ENCODE results near the gene A3GALT2.

The A3GALT2 gene

DNA sequence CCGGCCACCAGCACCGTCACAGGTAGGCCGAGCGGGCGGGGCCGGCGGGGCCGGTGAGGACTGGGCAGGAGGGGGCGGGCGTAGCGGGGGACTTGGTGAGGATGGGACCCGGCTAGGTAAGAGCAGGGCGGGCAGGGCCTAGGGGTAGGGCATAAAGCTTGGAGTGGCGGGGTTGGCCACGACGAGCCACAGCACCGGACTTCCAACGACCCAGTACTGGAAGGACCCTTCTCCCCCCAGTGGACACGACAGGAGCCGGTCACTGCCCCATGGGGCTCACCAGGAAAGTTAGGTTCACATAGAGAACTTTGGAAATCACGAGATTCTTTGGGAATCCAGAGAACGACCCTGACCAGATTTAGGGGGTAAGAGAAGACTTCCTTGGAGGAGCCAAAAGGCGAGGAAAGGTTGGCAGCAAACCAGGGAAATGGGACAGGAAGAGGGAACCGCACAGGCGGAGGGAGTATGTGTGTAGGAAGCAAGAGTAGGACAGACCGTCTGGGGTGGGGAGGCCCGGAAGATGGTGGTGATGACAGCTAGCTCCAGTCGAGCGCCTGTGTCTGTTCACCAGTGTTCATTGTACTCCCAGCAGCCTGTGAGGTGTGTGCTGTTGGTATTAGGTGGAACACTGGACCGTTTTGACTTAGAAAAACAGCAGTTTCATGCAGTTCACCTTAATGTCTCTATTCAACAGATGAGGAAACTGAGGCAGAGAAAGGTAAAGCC lies 44.2 kb downstream of the A3GALT2 start:
- H3K9me3 ChIP-seq (ENCODE audit: control insufficient read depth, insufficient read depth, low read depth, low read length), result no peaks in the 10 kb centered on the region

DNA sequence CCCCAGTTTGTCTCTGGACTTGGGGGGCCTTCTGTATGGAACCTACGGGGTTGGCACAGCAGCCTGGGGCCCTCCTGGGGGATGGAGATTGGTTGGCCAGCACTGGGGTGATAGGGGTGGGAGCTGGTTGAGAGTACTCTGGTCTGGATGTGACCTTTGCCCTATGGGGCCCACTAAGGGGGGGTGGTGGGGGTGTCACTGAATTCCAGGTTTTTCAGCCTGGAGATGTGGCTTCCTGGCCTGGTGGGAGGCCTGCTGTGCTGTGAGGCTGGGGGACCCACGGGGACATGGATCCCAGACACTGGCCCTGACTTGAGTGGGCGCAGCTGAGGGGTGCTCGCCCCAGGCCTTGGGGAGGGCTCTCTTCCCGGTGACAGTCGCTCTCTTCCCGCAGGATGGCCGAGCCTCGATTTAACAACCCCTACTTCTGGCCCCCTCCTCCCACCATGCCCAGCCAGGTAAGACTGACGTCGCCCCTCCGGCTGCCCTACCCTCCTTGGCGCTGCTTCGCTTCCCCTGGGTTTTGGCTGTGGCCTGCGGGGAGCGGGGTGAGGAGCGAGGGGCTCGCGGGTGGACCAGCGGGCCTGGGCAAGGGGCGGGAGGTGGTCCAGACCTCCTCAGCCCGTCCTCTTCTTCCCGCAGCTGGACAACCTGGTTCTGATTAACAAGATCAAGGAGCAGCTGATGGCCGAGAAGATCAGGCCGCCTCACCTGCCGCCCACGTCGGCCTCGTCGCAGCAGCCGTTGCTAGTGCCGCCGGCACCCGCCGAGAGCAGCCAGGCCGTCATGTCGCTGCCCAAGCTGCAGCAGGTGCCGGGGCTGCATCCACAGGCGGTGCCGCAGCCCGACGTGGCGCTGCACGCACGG lies 45.0 kb downstream of the A3GALT2 start:
- H3K27ac ChIP-seq (ENCODE audit: extremely low read depth, low read depth, low read length), result no peak overlapping the region
- H3K36me3 ChIP-seq (ENCODE audit: control insufficient read depth in 2 of 2, insufficient read depth in 1 of 2, low read length in 2 of 2), result peaks cover 0 to 25% of the 10 kb centered on the region in 2 experiments; a peak in 2 of 3 replicates
- H3K4me1 ChIP-seq (ENCODE audit: control insufficient read depth, insufficient read depth, low read length), result no peaks in the 10 kb centered on the region
- no peak overlapping the region for H3K4me3 ChIP-seq (ENCODE audit: low read depth, low read length)
- TF ChIP-seq, protein P1, sequence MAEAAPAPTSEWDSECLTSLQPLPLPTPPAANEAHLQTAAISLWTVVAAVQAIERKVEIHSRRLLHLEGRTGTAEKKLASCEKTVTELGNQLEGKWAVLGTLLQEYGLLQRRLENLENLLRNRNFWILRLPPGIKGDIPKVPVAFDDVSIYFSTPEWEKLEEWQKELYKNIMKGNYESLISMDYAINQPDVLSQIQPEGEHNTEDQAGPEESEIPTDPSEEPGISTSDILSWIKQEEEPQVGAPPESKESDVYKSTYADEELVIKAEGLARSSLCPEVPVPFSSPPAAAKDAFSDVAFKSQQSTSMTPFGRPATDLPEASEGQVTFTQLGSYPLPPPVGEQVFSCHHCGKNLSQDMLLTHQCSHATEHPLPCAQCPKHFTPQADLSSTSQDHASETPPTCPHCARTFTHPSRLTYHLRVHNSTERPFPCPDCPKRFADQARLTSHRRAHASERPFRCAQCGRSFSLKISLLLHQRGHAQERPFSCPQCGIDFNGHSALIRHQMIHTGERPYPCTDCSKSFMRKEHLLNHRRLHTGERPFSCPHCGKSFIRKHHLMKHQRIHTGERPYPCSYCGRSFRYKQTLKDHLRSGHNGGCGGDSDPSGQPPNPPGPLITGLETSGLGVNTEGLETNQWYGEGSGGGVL (tag by site-specific recombination; IDR thresholded peaks at IDR 0.05), result no peak
- TF ChIP-seq, protein P2, sequence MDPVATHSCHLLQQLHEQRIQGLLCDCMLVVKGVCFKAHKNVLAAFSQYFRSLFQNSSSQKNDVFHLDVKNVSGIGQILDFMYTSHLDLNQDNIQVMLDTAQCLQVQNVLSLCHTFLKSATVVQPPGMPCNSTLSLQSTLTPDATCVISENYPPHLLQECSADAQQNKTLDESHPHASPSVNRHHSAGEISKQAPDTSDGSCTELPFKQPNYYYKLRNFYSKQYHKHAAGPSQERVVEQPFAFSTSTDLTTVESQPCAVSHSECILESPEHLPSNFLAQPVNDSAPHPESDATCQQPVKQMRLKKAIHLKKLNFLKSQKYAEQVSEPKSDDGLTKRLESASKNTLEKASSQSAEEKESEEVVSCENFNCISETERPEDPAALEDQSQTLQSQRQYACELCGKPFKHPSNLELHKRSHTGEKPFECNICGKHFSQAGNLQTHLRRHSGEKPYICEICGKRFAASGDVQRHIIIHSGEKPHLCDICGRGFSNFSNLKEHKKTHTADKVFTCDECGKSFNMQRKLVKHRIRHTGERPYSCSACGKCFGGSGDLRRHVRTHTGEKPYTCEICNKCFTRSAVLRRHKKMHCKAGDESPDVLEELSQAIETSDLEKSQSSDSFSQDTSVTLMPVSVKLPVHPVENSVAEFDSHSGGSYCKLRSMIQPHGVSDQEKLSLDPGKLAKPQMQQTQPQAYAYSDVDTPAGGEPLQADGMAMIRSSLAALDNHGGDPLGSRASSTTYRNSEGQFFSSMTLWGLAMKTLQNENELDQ (tag by site-specific recombination; IDR thresholded peaks at IDR 0.05; ENCODE audit: low read depth), result no peak
- TF ChIP-seq ZNF174 (tag by site-specific recombination; IDR thresholded peaks at IDR 0.05) (no peak), SETDB1 (IDR thresholded peaks at IDR 0.05; ENCODE audit: insufficient read length, low read length) (no peak), KLF16 (tag by site-specific recombination; IDR thresholded peaks at IDR 0.05) (no peak), ZBTB48 (tag by site-specific recombination; IDR thresholded peaks at IDR 0.05) (no peak), ZNF221 (tag by site-specific recombination; IDR thresholded peaks at IDR 0.05; ENCODE audit: borderline replicate concordance) (no peak), FEZF1 (tag by site-specific recombination; IDR thresholded peaks at IDR 0.05) (no peak), ZNF596 (tag by site-specific recombination; IDR thresholded peaks at IDR 0.05) (no peak), ZNF292 (tag by site-specific recombination; IDR thresholded peaks at IDR 0.05; ENCODE audit: borderline replicate concordance, low read depth) (no peak)
- TF ChIP-seq, protein P3, sequence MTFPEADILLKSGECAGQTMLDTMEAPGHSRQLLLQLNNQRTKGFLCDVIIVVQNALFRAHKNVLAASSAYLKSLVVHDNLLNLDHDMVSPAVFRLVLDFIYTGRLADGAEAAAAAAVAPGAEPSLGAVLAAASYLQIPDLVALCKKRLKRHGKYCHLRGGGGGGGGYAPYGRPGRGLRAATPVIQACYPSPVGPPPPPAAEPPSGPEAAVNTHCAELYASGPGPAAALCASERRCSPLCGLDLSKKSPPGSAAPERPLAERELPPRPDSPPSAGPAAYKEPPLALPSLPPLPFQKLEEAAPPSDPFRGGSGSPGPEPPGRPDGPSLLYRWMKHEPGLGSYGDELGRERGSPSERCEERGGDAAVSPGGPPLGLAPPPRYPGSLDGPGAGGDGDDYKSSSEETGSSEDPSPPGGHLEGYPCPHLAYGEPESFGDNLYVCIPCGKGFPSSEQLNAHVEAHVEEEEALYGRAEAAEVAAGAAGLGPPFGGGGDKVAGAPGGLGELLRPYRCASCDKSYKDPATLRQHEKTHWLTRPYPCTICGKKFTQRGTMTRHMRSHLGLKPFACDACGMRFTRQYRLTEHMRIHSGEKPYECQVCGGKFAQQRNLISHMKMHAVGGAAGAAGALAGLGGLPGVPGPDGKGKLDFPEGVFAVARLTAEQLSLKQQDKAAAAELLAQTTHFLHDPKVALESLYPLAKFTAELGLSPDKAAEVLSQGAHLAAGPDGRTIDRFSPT (tag by site-specific recombination; IDR thresholded peaks at IDR 0.05), result no peak
- ChIA-PET POLR2A (no interaction called here), CTCF (no interaction called here)
- no peaks in the 10 kb centered on the region for H3K9me3 ChIP-seq (ENCODE audit: control insufficient read depth, insufficient read depth, low read depth, low read length)

More for the DNA sequence above, 44.2 kb downstream of the A3GALT2 start:
- no peaks in the 10 kb centered on the region for H3K4me1 ChIP-seq (ENCODE audit: control insufficient read depth, insufficient read depth, low read length)
- ChIA-PET POLR2A (no interaction called here), CTCF (no interaction called here)
- TF ChIP-seq ZBTB8A (tag by site-specific recombination; IDR thresholded peaks at IDR 0.05), result no peak
- TF ChIP-seq HOXA7 (CRISPR knock-in tag; IDR thresholded peaks at IDR 0.05; ENCODE audit: borderline replicate concordance), result no peak
- TF ChIP-seq, protein P4, sequence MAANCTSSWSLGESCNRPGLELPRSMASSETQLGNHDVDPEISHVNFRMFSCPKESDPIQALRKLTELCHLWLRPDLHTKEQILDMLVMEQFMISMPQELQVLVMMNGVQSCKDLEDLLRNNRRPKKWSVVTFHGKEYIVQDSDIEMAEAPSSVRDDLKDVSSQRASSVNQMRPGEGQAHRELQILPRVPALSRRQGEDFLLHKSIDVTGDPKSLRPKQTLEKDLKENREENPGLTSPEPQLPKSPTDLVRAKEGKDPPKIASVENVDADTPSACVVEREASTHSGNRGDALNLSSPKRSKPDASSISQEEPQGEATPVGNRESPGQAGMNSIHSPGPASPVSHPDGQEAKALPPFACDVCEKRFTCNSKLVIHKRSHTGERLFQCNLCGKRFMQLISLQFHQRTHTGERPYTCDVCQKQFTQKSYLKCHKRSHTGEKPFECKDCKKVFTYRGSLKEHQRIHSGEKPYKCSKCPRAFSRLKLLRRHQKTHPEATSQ (tag by site-specific recombination; IDR thresholded peaks at IDR 0.05), result no peak
- TF ChIP-seq, protein P5, sequence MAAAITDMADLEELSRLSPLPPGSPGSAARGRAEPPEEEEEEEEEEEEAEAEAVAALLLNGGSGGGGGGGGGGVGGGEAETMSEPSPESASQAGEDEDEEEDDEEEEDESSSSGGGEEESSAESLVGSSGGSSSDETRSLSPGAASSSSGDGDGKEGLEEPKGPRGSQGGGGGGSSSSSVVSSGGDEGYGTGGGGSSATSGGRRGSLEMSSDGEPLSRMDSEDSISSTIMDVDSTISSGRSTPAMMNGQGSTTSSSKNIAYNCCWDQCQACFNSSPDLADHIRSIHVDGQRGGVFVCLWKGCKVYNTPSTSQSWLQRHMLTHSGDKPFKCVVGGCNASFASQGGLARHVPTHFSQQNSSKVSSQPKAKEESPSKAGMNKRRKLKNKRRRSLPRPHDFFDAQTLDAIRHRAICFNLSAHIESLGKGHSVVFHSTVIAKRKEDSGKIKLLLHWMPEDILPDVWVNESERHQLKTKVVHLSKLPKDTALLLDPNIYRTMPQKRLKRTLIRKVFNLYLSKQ (tag by site-specific recombination; IDR thresholded peaks at IDR 0.05; ENCODE audit: borderline replicate concordance), result no peak
- no peak for TF ChIP-seq SCRT2 (tag by site-specific recombination; IDR thresholded peaks at IDR 0.05)
- TF ChIP-seq ZNF48 (tag by site-specific recombination; IDR thresholded peaks at IDR 0.05), result no peak
- TF ChIP-seq, protein P6, sequence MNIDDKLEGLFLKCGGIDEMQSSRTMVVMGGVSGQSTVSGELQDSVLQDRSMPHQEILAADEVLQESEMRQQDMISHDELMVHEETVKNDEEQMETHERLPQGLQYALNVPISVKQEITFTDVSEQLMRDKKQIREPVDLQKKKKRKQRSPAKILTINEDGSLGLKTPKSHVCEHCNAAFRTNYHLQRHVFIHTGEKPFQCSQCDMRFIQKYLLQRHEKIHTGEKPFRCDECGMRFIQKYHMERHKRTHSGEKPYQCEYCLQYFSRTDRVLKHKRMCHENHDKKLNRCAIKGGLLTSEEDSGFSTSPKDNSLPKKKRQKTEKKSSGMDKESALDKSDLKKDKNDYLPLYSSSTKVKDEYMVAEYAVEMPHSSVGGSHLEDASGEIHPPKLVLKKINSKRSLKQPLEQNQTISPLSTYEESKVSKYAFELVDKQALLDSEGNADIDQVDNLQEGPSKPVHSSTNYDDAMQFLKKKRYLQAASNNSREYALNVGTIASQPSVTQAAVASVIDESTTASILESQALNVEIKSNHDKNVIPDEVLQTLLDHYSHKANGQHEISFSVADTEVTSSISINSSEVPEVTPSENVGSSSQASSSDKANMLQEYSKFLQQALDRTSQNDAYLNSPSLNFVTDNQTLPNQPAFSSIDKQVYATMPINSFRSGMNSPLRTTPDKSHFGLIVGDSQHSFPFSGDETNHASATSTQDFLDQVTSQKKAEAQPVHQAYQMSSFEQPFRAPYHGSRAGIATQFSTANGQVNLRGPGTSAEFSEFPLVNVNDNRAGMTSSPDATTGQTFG (tag by site-specific recombination; IDR thresholded peaks at IDR 0.05; ENCODE audit: borderline replicate concordance), result no peak
- no peak for TF ChIP-seq ZNF658 (tag by site-specific recombination; IDR thresholded peaks at IDR 0.05)
- TF ChIP-seq ZNF514 (tag by site-specific recombination; IDR thresholded peaks at IDR 0.05), result no peak
- no peak overlapping the region for H3K4me3 ChIP-seq (ENCODE audit: low read depth, low read length)
- peaks cover 0 to 33% of the 10 kb centered on the region in 2 experiments; a peak in 2 of 3 replicates for H3K36me3 ChIP-seq (ENCODE audit: control insufficient read depth in 2 of 2, insufficient read depth in 1 of 2, low read length in 2 of 2)
- H3K27ac ChIP-seq (ENCODE audit: extremely low read depth, low read depth, low read length), result no peak overlapping the region
